Hepatocyte (in vitro differentiated cells): Measurements from ENCODE around the gene FRRS1.

Experiments used
- CTCF ChIP-seq: fragments of 200-600 bp; sonication (generic); IDR thresholded peaks from 2 replicates; pipeline ENCODE4 v1.5.1; 2016; ENCODE audit warnings: antibody characterized with exemption, mild to moderate bottlenecking; ENCODE audit not compliant: poor library complexity
- EZH2 ChIP-seq: fragments of 200-600 bp; sonication (generic); IDR thresholded peaks from 2 replicates; pipeline ENCODE4 v1.6.1; 2016; ENCODE audit warnings: antibody characterized with exemption, mild to moderate bottlenecking, borderline replicate concordance
- EZH2phosphoT487 ChIP-seq: fragments of 200-600 bp; sonication (generic); IDR thresholded peaks from one replicate; pipeline ENCODE4 v1.6.1; 2018; ENCODE audit warnings: antibody characterized with exemption, mild to moderate bottlenecking, low read depth, moderate library complexity; ENCODE audit not compliant: unreplicated experiment, severe bottlenecking

DNA sequence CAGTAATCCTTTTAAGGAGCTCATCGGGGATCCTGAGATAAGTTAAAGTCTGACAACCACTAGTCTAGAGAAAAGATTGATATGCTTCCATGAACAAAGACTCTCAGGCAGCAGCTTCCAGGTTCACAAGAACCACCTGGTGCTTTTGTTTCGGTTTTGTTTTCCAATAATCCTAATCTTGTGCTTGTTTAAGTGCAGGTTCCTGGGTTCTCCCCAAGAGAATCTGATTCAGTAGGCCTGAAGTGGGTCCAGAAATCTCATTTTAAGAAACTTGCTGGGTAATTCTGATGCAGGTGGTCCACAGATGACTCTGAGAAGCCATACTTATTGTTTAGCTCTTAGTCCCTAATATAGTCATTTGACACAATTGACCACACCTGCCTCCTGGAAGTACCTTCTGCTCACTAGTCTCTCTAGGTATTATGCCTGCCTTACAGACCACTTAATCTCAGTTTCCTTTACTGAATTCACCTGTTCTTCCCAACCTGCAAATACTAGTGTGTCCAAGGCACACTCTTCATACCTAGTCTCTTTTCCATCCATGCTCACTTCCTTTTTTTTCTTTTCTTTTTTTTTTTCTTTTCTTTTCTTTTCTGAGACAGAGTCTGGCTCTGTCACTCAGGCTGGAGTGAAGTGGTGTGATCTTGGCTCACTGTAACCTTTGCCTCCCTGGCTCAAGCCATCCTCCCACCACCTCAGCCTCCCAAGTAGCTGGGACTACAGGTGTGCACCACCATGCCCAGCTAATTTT, 20.5 kb upstream of the FRRS1 start:
- TF ChIP-seq CTCF (no peak), EZH2phosphoT487 (no peak), EZH2 (no peak)
